Chondrocyte (in vitro differentiated cells): ENCODE measurements around the gene MEI1. TPM values are rescaled to one million over a fixed set of nuclear protein-coding genes. Genes with fewer than 3 reads are reported as not detected.

Experiments
- DNase-seq: peaks from one replicate; pipeline ENCODE4 v3.0.0; 2021; ENCODE audit warnings: mixed read lengths, low spot score
- H3K27ac Mint-ChIP-seq: one replicate; pipeline ENCODE4 v1.8.0; 2021; ENCODE audit warnings: mild to moderate bottlenecking, moderate library complexity, mixed read lengths; ENCODE audit not compliant: unreplicated experiment
- H3K27me3 Mint-ChIP-seq: 2 replicates; pipeline ENCODE4 v1.8.0; 2021; ENCODE audit warnings: low read depth, mixed read lengths
- H3K36me3 Mint-ChIP-seq: 2 replicates; pipeline ENCODE4 v1.8.0; 2021; ENCODE audit warnings: low read depth, mixed read lengths
- H3K4me1 Mint-ChIP-seq: 2 replicates; pipeline ENCODE4 v1.8.0; 2021; ENCODE audit warnings: low read depth, mild to moderate bottlenecking, mixed read lengths
- H3K4me3 Mint-ChIP-seq: one replicate; pipeline ENCODE4 v1.8.0; 2021; ENCODE audit warnings: mild to moderate bottlenecking, moderate library complexity, mixed read lengths; ENCODE audit not compliant: unreplicated experiment
- H3K9me3 Mint-ChIP-seq: 2 replicates; pipeline ENCODE4 v1.8.0; 2021; ENCODE audit warnings: low read depth, mixed read lengths
- CTCF ChIP-seq: fragments of 200-600 bp; sonication (generic); IDR thresholded peaks from 2 replicates; pipeline ENCODE4 v1.5.0; 2021; ENCODE audit warnings: antibody characterized with exemption, mild to moderate bottlenecking, moderate library complexity
- total RNA-seq: library from RNA; stranded (reverse); gene quantifications from 3 replicates; pipeline ENCODE4 v1.2.1, GENCODE V29; 2021

MEI1 gene
- total RNA-seq, 1 donor from 2014 or later = 0.40 TPM

GRCh38 chr22:41772645-41773044 is 73.3 kb downstream of the MEI1 start:
- H3K27ac Mint-ChIP-seq = no peak overlapping the region
- peaks cover 4% of the 10 kb centered on the region for H3K4me1 Mint-ChIP-seq
- no peaks in the 10 kb centered on the region for H3K9me3 Mint-ChIP-seq
- no peak overlapping the region for H3K4me3 Mint-ChIP-seq
- DNase-seq = no peak
- H3K36me3 Mint-ChIP-seq = no peaks in the 10 kb centered on the region
- no peaks in the 10 kb centered on the region for H3K27me3 Mint-ChIP-seq
- no peak for TF ChIP-seq CTCF

GRCh38 chr22:41775338-41775737 is 76.0 kb downstream of the MEI1 start:
- DNase-seq = no peak
- no peaks in the 10 kb centered on the region for H3K27me3 Mint-ChIP-seq
- H3K27ac Mint-ChIP-seq = no peak overlapping the region
- no peaks in the 10 kb centered on the region for H3K4me1 Mint-ChIP-seq
- no peaks in the 10 kb centered on the region for H3K9me3 Mint-ChIP-seq
- no peaks in the 10 kb centered on the region for H3K36me3 Mint-ChIP-seq
- TF ChIP-seq CTCF = no peak
- no peak overlapping the region for H3K4me3 Mint-ChIP-seq

- TF ChIP-seq CTCF = no peak
- H3K36me3 Mint-ChIP-seq = no peaks in the 10 kb centered on the region
- H3K4me1 Mint-ChIP-seq = no peaks in the 10 kb centered on the region
- H3K27ac Mint-ChIP-seq = no peak overlapping the region
- no peaks in the 10 kb centered on the region for H3K9me3 Mint-ChIP-seq
- H3K27me3 Mint-ChIP-seq = no peaks in the 10 kb centered on the region
- DNase-seq = no peak
- H3K4me3 Mint-ChIP-seq = no peak overlapping the region
Observed at GRCh38 chr22:41775976-41776375, 76.7 kb downstream of the MEI1 start.

GRCh38 chr22:41776381-41776780 is 77.1 kb downstream of the MEI1 start:
- no peaks in the 10 kb centered on the region for H3K4me1 Mint-ChIP-seq
- no peak overlapping the region for H3K27ac Mint-ChIP-seq
- H3K4me3 Mint-ChIP-seq = no peak overlapping the region
- no peak for TF ChIP-seq CTCF
- no peaks in the 10 kb centered on the region for H3K36me3 Mint-ChIP-seq
- no peaks in the 10 kb centered on the region for H3K27me3 Mint-ChIP-seq
- DNase-seq = no peak
- H3K9me3 Mint-ChIP-seq = no peaks in the 10 kb centered on the region

- Mint-ChIP-seq H3K27ac (no peak overlapping the region), H3K4me3 (no peak overlapping the region), H3K4me1 (no peaks in the 10 kb centered on the region), H3K9me3 (no peaks in the 10 kb centered on the region), H3K36me3 (no peaks in the 10 kb centered on the region), H3K27me3 (no peaks in the 10 kb centered on the region)
- no peak for TF ChIP-seq CTCF
- DNase-seq = no peak
Observed at GRCh38 chr22:41777749-41778425, 78.6 kb downstream of the MEI1 start.
